ENCODE results near the gene KHNYN.
"Not testable (repeated sequence)": the region's sequence is repeated elsewhere in the genome, so short reads cannot be mapped to it uniquely, and the experiment has no call there.

The KHNYN gene

DNA sequence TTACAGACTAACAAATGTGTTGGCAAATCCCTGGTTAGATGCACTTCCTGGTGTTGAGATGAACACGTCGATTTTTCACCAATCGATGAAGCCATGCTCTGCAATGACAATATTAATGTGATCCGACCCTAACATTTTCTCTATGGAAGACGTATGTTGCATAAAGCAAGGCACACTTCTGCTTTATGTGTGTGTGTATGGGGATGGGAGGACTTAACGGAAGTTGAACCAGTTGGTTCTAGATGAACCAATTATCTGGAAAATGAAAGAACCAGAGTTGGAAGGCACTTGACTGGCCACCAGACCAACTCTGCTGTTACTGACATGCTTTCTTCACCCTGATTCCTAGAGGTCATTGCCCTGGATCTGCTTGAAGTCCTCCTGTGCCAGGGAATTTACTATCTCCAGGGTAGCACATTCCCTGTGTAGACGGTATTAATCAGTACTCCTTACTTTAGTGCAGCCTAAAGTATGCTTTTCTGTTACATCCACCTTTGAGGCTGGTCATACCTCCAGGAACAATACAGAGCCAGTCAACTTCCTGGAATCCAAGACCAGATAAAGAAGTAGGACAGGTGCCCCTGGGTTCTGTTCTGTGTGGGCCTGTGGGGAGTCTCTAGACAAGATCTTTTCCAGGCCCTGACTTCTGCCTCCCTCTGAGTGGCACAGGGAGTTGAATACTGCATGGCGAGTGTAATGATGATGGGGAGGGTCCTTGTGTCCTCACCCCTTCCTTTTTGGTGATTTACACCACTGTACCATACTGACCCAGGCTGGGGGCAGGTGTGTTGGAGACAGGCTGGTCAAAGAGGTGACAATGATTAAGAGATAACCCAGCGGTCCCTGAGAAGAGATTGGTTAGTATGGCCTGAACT lies 8.7 kb downstream of the KHNYN start:
- no peak for DNase-seq (ENCODE audit: low spot score)

- no peak for DNase-seq (ENCODE audit: low spot score)
These were observed 9.5 kb downstream of the KHNYN start for GRCh38 chr14:24439257-24439656.

GRCh38 chr14:24439830-24440605 lies 10.3 kb downstream of the KHNYN start:
- DNase-seq (ENCODE audit: low spot score): no peak

DNA sequence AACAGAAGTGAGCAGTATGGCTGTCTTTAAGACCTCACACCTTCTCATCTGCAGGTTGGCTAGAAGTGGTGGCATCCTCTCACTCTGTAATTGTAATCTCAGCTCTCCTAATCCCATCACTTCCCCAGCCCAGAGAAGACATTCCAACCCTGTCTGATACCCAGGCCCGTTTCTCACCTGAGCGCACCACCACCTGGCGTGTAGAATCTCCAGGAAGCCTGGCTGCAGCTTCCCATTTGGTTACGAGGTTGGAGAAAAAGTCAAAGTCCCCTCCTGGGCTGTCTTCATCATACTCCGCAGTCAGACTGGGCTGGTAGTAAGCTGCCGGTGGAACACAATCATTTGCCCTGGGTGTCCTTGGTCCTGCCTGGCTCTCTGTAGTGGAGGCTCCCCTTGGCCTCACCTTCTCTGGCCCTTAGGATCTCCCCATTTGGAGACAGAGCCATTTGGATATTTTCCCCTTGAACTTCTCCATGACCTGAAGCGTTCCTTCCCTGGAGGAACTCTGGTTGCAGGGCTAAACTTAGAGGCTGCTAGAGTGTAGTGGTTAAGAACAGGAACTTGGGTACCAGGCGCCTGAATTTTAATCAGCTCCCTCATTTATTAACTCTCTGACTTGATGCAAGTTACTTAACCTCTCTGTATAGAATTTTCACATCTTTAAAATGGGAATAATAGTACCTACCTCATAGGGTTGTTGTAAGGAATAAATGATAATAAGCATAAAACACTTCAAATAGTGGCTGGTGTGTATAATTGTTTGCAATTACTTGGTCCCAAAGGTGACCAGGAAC lies 11.0 kb downstream of the KHNYN start:
- no peak for DNase-seq (ENCODE audit: low spot score)

- DNase-seq (ENCODE audit: low spot score): no peak
These were observed 11.7 kb downstream of the KHNYN start for GRCh38 chr14:24441485-24441884.

GRCh38 chr14:24441904-24442239 lies 12.1 kb downstream of the KHNYN start:
- DNase-seq (ENCODE audit: low spot score): no peak

GRCh38 chr14:24442240-24443052 lies 12.7 kb downstream of the KHNYN start, which contains the start of gene SDR39U1:
Gene SDR39U1 (minus strand): TSS chr14:24442776. CDS start chr14:24442769, 7 bp downstream.
- DNase-seq (ENCODE audit: low spot score): peak; percentile 99

GRCh38 chr14:24443053-24443665 lies 13.4 kb downstream of the KHNYN start:
- DNase-seq (ENCODE audit: low spot score): no peak

DNA sequence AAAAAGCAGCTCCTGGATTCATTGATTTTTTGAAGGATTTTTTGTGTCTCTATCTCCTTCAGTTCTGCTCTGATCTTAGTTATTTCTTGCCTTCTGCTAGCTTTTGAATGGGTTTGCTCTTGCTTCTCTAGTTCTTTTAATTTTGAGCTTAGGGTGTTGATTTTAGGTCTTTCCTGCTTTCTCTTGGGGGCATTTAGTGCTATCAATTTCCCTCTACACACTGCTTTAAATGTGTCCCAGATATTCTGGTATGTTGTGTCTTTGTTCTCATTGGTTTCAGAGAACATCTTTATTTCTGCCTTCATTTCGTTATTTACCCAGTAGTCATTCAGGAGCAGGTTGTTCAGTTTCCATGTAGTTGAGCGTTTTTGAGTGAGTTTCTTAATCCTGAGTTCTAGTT lies 21.1 kb downstream of the KHNYN start:
- DNase-seq (ENCODE audit: low spot score): not testable (repeated sequence)

GRCh38 chr14:24456980-24457379 lies 27.2 kb downstream of the KHNYN start:
- DNase-seq (ENCODE audit: low spot score): no peak

- no peak for DNase-seq (ENCODE audit: low spot score)
These were observed 29.0 kb downstream of the KHNYN start for GRCh38 chr14:24458736-24459135.

DNA sequence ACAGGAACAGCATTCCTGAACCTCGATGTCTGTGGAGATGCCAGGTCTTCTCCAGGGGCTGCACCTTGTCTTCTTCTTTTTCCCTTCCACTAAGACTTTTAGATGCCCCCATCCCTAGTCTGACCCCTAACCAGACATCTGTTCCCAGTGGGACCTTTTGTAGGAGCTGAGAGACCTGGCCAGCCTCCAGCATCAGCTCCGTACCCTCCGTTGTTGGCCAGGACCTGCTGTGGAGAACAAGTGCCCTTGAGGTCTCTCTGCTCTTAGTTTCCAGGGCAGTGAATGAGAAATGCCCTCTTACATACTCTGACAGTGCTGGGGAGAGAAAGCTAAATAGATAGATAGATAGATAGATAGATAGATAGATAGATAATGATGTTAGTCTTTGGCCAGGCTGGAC lies 29.6 kb downstream of the KHNYN start:
- DNase-seq (ENCODE audit: low spot score): no peak

DNA sequence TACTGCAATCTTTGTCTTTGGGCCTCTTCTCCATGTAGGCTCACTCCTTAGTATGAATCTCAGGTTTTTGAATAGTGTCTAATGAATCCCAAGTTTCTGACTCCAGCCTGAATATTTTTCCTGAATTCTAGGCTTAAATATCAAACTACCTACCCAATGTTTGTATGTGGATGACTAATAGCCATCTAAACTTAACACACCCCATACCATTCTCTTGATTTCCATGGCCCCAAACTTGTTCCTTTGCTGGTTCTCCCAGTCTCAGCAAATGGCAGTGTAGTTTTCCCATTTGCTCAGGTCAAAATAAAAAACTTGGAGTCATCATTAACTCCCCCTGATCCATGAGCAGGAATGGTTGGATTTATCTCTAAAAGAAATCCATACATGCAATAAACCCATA lies 31.6 kb downstream of the KHNYN start:
- no peak for DNase-seq (ENCODE audit: low spot score)

- DNase-seq (ENCODE audit: low spot score): no peak
These were observed 33.5 kb downstream of the KHNYN start for GRCh38 chr14:24463017-24463883.

DNA sequence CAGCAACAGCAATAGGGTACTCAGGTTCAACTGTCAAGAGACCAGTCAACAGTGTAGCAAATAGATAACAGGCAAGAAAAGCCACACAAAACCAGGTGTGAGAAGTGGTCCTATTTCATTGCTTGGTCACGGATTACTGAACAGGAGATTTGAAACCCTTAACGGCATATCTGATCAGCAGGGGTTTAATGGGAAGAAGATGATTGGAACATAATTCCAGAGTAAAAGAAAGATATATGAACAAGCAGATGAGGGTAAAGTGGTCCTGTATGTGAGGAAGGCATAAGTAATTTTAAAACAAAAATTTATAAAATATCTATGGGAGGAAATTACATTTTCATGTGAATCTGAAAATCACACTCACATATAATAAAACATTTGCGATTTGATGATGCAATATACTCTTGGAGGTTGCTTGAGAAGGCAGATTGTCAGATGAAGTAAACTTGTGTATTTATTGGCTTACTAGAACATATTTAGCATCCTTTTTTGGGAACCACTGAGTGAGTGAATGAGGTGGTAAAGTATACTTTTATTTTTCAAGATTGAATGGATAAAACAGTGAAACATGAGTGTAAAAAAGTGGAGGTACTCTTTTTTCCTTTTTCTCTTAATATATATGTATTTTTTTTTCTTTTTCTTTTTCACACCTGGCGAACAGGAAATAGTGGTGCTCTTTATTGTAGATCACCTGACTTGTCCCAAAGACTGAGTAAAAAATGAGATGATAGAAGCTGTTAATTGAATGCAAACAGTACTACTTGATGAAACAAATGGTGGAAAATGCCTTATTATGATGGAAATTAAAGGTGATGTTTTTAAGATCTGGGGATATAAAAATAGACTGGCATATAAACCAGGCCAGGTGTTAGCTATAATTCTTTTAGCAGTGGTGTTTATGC lies 34.4 kb downstream of the KHNYN start:
- no peak for DNase-seq (ENCODE audit: low spot score)

- DNase-seq (ENCODE audit: low spot score): no peak
These were observed 35.6 kb downstream of the KHNYN start for GRCh38 chr14:24465368-24465767.

- no peak for DNase-seq (ENCODE audit: low spot score)
These were observed 36.1 kb downstream of the KHNYN start for GRCh38 chr14:24465805-24466204.

DNA sequence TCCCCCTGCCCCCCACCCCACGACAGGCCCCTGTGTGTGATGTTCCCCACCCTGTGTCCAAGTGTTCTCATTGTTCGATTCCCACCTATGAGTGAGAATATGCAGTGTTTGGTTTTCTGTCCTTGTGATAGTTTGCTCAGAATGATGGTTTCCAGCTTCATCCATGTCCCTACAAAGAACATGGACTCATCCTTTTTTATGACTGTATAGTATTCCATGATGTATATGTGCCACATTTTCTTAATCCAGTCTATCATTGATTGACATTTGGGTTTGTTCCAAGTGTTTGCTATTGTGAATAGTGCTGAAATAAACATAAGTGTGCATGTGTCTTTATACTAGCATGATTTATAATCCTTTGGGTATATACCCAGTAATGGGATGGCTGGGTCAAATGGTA lies 40.7 kb downstream of the KHNYN start:
- not testable (repeated sequence) for DNase-seq (ENCODE audit: low spot score)

- DNase-seq (ENCODE audit: low spot score): no peak
These were observed 43.5 kb downstream of the KHNYN start for GRCh38 chr14:24473211-24473610.
